Ovary (tissue), 3 donors: ENCODE data around the gene IL3RA.

ENCODE experiments used
- POLR2A ChIP-seq: fragments of 450-650 bp; IDR thresholded peaks from one replicate; pipeline ENCODE4 v1.6.1; 2017; ENCODE audit warnings: antibody characterized with exemption, mild to moderate bottlenecking, moderate library complexity
- TF ChIP-seq, protein P1 (sequence below), 3 donors: fragments of 450-650 bp in 2 of 3; fragments of 200-600 bp in 1 of 3; IDR thresholded peaks; one replicate each; pipeline versions ENCODE4 v1.5.1 to v1.8.0; 2016 to 2022; ENCODE audit warnings: antibody characterized with exemption in 3 of 3, mild to moderate bottlenecking in 1 of 3
- donor health status: DM: no; HTN: no; CAD: no.

DNA sequence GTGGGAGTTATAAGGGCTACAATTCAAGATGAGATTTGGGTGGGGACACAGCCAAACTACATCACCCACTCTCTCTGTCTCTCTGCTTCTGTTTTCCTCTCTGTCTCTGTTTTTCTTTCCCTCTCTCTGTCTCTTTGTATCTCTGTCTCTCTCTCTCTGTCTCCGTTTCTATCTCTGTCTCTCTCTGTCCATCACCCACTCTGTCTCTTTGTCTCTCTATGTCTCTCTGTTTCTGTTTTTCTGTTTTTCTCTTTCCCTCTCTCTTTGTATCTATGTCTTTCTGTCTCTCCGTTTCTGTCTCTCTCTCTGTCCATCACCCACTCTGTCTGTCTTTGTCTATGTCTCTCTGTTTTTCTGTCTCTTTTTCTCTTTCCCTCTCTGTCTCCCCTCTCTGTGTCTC lies 25.3 kb downstream of the IL3RA start:
- no peak for TF ChIP-seq POLR2A
- TF ChIP-seq, protein P1, sequence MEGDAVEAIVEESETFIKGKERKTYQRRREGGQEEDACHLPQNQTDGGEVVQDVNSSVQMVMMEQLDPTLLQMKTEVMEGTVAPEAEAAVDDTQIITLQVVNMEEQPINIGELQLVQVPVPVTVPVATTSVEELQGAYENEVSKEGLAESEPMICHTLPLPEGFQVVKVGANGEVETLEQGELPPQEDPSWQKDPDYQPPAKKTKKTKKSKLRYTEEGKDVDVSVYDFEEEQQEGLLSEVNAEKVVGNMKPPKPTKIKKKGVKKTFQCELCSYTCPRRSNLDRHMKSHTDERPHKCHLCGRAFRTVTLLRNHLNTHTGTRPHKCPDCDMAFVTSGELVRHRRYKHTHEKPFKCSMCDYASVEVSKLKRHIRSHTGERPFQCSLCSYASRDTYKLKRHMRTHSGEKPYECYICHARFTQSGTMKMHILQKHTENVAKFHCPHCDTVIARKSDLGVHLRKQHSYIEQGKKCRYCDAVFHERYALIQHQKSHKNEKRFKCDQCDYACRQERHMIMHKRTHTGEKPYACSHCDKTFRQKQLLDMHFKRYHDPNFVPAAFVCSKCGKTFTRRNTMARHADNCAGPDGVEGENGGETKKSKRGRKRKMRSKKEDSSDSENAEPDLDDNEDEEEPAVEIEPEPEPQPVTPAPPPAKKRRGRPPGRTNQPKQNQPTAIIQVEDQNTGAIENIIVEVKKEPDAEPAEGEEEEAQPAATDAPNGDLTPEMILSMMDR (IDR thresholded peaks at IDR 0.05) = no peak
